ENCODE measurements around the gene PKDREJ. TPM values are rescaled to one million over a fixed set of nuclear protein-coding genes. Genes with fewer than 3 reads are reported as not detected.
A peak's percentile ranks its signal among the peaks of the same experiment; 100 is the strongest.
"Not testable (repeated sequence)": the region's sequence is repeated elsewhere in the genome, so short reads cannot be mapped to it uniquely, and the experiment has no call there.

Gene PKDREJ
- total RNA-seq, 1 experiment from 2014 or later = not detected

DNA sequence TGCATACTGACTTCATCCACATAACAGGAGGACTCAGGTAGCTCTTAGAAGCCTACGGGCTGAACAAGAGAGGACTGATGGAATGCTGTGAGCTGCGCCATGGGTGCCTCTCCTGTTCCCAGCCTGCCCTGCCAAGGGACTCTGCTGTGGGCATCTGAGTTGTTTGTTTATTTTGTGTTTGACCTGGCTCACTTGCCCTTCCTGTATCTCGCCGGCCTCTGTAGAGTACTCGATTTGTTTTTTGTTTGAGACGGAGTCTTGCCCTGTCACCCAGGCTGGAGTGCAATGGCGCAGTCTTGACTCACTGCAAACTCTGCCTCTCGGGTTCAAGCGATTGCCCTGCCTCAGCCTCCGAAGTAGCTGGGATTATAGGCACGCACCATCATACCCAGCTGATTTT, 6.4 kb upstream of the PKDREJ start:
- no peak for DNase-seq (ENCODE audit: low read depth)

DNA sequence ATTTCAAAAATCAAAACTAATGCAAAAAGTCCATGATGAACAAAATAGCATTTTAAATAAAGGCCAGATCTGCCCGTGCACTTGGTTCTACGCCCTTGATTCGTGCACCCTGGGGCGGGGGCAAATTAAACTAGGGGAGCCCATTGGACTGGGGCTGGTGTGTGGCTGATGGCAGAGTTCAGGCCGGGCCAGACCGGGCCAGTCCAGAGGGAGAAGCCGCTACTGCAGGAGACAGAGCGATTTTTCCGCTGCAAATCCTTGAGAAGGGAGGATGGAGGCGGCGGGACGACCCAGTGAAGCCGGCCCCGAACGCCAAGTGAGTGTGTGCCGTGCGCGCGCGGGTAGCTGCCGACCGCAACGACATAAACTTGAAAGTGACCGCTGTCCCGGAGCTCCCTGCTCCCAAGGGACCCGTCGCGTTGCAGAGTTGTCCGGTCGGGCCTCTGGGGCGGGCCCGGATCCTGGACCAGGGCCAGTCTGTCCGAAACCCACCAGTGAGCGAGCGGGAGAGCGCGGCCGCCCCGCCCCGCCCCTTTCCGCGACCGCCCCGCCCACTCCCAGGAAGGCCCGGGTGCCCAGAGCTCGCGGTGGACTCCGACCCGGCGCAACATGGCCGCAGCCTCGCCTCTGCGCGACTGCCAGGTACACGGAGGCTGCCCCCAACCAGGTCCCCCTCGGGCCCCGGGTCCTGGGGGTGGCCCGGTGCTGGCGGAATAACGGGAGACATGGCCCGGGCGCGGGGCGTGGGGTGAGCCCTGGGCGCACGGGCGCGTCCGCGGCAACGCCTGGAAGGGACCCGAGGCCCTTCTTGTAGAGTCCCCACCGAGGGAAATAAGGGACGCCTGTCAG, 4.5 kb upstream of the PKDREJ start, which contains the start of gene TTC38:
TSS of gene TTC38 (plus strand) at position 578 of the 849 bp plus-strand sequence. CDS start at position 610, 32 bp downstream.
- DNase-seq (ENCODE audit: low read depth) = peak; percentile 85

DNA sequence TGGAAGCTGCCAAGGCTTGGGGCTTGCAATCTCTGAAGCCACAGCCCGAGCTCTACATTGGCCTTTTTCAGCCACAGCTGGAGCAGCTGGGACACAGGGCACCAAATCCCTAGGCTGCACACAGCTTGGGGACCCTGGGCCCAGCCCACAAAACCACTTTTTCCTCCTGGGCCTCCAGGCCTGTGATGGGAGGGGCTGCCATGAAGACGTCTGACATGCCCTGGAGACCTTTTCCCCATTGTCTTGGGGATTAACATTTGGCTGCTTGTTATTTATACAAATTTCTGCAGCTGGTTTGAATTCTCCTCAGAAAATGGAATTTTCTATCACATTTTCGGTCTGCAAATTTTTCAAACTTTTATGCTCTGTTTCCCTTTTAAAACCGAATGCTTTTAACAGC, 2.5 kb upstream of the PKDREJ start:
- DNase-seq (ENCODE audit: low read depth) = not testable (repeated sequence)

DNA sequence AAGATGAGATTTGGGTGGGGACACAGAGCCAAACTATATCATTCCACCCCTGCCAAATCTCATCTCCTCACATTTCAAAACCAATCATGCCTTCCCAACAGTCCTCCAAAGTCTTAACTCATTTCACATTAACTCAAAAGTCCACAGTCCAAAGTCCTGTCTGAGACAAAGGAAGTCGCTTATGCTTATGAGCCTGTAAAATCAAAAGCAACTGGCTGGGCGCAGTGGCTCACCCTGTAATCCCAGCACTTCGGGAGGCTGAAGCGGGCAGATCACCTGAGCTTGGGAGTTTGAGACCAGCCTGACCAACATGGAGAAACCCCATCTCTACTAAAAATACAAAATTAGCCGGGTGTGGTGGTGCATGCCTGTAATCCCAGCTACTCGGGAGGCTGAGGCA, 1.4 kb upstream of the PKDREJ start:
- DNase-seq (ENCODE audit: low read depth) = not testable (repeated sequence)

DNA sequence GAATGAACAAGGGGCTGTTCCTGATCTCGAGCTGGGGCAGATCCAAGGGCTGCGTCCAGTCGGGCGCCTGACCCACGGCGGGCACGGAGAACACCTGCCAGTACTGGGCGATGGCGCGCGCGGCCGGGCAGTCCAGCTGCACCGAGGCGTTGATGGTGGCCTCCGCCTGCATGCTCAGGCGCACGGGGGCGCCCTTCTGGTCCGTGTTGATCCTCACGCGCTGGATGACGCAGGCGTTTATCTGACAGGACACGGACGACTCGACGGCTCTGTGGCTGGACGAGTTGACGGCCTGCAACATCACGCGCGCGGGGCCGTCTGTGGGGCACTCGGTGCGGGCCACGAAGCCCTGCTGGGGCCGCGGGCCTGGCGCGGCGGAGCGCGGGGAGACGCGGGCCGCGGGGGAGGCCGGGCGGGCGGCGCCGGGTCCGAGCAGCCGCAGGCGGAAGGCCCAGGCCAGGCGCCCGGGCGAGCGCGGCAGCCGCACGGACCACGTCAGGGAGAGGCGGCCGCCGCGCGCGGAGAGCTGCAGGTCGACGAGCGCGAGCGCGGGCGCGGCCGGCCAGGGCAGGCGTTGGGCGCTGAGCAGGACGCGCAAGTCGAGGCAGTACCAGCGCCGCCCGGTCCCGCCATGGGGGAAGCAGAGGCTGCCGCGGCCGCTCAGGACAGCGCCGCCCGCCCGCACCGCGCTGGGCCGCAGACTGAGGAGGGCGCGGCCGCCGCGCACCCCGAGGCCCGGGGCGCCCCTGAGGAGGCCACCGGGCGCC, 511 bp downstream of the PKDREJ start:
- DNase-seq (ENCODE audit: low read depth) = no peak

DNA sequence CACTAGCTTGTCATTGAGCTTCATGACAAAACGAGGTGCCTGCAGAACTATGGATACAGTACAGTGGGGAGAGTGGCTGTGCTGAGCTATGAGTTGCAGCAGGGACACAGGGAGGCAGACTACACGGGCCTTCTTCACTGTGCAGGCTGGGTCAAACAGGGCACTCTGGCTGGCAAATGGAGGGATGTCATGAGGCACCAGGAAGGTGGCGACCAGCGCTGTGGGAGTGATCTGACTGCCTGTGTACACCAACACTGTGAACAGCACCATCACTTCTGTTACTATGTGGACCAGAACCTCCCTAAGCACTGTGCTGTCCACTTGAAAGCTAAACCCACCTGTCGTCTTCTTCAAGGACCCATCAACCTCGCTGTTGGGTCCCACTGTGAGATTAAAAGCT, 3.1 kb downstream of the PKDREJ start:
- DNase-seq (ENCODE audit: low read depth) = no peak

DNA sequence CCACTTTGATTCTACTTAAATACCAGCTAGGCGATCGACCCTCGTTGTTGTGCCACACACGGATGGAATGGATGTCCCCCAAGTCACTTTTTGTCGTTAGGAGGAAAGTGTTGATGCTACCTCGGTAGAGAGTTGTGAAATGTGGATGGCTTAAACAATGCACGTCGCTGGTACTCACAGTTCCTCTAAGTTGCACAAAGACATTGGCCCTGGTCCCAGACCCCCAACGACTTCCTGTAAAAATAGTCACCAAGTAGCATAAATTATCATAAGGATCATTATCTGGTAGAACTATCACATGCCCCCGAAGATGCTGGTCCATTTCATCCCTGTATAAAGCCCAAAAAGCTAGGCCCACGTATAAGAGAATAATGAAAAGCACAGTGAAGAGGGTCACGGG, 3.8 kb downstream of the PKDREJ start:
- DNase-seq (ENCODE audit: low read depth) = no peak

DNA sequence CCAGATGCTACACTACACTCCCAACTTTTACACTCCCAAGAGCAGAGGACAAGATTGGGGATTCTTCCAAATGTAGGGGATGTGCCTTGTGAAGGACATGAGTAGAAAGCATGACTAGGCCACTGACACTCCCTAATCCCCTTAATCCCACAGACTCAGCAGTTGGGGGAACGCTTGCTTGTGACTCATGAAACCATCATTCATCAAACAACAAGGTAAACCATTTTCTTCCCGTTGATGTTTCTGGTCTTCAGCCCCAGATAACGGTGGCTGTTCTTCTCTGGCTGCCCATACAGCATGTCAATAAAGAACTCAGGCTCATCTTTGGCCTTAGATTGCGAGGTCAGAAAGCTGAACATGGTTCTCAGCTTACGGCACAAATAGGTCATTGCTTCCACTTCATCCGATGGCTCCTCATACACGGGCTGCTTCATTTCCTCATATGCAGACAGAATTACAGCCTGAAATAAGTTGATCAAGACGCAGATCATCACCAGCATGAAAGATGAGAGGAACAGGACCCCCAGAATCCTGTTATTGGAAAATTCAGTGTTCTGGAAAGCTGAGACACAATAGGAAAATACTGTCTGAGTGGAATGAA, 6.7 kb downstream of the PKDREJ start:
- peak; percentile 87 for DNase-seq (ENCODE audit: low read depth)

DNA sequence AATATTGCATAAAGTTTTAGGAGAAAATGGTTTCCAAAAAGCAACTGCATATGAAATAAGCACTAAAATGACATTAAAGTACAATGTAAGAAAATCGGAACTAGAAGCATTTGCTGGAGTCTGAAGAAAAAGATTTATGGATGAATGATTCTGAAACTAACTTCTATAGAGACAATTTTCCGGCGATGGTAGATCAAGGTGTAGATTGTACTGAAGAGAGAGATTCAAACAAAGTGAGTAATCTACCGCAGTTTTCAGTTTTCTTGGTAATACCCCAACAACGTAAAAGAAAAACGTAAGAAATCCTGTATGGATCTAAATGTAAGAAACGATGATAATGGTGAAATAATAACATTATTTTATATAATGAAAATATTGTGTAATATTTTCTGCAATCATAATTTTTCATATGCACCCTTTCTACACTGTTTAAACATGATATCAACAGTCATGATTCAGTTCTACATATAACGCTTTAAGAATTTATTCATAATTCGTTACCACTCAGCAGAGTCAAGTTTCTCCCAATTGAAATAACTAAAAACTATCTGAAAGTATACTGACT, 11.2 kb downstream of the PKDREJ start:
- no peak for DNase-seq (ENCODE audit: low read depth)

DNA sequence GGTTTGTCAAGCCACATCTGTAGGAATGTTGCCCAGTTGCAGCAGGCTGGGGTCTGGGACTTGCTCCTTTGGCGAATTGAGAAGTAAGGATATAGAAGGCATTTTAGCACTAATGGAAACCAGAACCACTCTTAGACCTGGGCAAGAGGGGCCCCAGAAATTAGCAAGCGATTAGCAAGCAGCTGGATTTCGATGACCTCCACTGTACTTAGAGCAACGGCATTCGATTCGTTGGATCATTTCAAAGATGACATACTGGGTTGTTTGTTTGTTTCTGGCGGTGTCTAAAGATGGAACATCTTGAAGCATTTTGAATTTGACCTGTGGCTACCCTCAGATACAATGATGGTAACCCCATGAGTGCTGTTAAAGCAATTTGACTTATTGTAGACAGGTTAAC, 11.9 kb downstream of the PKDREJ start:
- DNase-seq (ENCODE audit: low read depth) = peak; percentile 9

DNA sequence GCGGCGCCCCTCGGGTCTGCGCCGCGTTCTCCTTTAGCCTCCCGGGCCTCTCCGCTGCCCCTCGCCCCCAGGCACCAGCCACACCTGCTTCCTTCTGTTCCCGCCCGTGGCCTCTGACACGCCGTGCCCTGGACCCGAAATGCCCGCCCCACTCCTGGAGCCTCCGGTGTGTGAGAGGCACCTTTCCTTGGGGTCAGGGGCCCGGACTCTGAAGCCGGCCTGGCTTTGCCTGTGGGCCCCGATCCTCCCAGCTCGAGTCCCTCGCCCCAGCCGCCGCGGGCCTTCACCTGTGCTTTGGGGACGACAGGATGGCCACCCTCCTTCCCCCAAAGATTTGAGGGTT, 12.4 kb downstream of the PKDREJ start:
- no peak for DNase-seq (ENCODE audit: low read depth)

DNA sequence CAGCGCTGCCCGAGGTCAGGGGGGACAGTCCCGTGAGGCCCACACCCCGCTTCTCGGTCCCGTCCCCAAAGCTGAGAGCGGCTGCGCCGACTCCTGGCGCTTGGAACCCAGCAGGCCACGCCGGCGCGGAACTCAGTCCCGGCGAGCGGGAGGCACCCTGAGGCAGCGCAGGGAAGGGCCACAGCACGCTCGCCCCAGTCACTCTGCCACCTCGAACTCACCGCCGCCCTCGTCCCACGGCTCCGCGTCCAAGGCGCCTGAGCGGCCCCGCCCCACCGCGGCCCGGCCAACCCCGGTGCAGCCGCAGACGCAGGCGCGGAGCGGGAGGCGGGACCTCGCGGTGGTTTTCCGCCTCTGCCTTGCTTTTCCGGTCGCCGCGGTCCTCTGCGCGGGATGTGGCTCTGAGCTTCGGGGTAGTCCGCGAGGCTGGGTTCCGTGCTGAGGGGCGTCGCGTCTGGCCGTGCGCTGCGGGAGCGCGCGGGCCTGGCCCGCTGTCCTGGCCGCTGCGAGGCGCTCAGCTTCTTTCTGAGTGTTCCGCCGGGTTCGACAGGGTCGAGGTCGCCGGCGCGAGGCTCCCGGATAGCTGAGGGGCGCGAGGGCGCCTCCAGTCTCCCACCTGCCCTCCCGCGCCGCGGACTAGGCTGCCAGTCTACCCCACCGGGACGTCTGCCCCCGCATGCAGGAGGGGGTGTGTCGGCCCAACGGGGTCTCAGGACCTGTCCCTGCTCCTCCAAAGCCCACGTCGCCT, 12.9 kb downstream of the PKDREJ start, which contains the start of gene CDPF1:
TSS of gene CDPF1 (minus strand) at position 259 of the 748 bp plus-strand sequence. CDS start 2,009 bp downstream, outside the sequence.
- DNase-seq (ENCODE audit: low read depth) = peak; percentile 84

DNA sequence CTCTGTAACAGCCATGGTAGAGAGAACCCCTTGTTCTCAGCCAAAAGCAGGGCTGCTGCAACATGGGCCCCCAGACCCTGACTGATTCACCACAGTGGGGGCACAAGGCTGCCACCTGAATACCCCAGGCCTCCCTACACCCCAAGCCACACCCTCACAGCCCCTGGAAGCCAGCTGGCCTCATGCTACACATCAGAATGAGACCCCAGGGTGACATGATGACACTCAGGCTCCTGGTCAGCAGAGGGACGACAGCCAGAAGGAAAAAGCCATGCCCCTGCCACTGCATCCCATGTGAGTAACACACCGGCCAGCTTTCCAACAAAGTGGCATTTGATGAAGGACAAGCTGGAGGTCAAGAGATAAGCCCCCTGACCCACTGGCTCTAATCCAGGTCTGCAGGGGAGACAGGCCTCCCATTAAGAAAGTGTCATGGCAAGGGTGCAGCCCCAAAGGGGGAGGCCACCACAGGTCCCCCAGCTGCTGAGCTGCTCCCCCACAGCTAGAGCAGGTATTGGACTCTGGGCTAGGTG, 15.6 kb downstream of the PKDREJ start:
- DNase-seq (ENCODE audit: low read depth) = no peak

DNA sequence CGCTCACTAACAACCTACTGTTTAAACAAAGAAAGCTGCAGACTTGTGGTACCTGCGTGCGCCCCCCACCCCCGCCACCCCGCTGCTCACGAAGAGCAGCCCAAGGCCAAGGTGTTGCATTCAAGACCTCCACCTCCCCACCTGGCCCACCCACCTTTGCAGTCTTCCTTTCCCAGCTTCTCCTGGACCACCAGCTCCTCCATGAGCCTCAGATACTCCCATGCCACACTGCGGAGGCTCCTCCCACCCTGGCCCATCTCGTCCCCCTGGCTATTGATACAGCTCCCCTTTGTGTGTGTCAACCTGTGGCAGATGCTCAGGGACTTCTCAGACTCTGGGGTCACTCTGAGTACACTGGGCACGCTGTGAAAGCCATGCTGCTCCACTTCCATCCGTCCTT, 17.0 kb downstream of the PKDREJ start:
- no peak for DNase-seq (ENCODE audit: low read depth)

DNA sequence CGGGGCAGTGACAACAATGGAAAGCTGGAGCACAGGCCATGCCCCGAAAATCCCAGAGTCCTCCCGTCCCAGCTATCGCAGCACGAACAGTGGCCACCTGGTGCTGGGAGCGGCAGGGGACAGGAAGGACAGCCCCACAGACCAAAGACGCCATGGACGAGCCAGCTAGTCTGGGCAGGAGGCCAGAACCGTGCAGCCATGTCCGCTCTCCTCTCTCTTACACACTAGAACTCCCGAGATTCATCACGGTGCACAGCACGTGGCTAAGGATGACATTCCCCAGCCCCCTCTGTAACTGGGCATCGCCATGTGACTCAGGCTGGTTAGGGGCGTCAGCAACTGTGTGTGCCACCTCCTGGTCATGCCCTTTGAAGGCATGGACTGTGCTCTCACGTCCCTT, 17.6 kb downstream of the PKDREJ start:
- peak; percentile 4 for DNase-seq (ENCODE audit: low read depth)

DNA sequence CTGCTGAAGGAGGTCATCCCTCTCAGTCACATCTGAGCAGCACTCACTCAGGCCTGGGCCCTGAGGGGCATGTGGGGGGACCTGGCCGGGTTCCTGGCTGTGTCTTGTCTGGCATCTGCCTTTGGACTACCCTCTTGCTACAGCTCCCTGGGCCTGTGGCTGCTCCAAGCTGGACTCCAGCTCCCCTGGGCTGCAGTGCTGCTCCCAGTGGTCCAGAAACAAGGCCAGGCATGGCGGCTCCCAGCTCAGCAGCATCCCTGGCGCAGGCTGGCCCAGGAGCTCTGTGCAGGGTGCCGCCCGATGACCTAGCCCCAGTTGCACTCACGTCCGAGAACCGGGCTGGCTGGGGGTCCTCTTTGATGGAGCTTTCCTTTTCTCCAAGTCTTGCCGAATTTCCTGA, 18.4 kb downstream of the PKDREJ start:
- DNase-seq (ENCODE audit: low read depth) = no peak

DNA sequence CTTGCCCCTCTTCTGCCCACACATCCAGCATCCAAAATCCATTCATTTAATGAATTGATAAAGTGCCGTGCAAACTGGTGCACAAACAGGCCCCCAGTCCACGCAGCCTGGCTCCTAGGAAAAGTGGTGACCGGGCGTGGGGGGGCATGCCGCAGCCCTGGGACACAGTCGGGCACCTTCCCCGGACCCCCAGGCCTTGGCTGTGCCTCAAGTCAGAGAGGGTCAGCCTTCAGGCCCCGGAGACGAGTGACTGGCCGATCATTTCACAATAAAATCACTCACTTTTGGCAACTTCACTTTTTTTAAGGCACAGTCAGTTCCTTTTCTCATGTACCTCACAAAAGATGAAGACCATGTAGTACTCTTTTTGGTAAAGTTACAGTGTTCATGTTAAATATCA, 21.1 kb downstream of the PKDREJ start:
- no peak for DNase-seq (ENCODE audit: low read depth)

DNA sequence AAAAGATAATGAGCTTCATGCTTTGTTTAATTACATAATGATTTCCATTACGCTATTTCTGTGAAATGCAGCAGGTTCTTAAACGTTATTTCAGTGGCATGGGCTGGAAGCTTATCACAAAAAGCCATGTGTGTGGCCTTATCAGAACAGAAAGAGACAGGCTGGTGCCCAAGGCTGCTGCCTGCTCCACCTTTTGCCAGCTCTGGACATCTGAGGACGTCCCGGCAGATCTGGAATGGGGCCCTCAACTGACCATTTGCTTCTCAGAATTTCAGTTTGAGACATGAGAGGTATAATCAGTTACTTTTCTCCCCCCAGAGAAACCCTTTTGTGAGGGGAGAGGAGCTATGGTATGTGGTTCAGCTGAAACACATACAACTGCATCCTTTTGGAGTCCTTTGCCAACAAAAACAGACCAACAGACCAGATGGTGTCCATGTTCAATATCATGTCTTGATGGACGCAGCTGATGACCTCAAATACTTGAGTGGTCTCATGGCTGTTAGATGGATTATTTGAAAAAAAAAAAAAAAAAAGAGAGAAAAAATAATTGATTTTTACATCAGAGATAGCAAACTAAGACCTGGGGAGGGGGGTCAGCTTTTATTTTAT, 21.6 kb downstream of the PKDREJ start:
- no peak for DNase-seq (ENCODE audit: low read depth)

DNA sequence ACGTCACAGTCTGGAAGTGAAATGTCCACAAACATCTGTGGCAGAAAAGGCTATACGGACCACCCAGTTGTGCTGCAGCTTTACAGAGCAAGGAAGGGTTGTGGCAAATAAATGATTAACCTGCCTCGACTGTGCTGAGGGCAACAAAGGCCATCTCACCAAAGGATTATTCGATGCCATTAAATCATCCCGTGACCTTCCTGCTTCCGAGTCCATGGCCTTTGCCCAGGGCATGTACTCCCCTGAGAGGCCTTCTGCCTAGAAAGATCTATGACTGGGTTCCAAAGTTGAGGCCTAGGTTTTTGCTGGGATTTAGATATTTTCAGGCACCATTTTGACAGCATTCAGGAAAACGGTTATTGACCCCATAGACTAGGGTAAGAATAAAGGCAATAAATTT, 22.2 kb downstream of the PKDREJ start:
- no peak for DNase-seq (ENCODE audit: low read depth)

DNA sequence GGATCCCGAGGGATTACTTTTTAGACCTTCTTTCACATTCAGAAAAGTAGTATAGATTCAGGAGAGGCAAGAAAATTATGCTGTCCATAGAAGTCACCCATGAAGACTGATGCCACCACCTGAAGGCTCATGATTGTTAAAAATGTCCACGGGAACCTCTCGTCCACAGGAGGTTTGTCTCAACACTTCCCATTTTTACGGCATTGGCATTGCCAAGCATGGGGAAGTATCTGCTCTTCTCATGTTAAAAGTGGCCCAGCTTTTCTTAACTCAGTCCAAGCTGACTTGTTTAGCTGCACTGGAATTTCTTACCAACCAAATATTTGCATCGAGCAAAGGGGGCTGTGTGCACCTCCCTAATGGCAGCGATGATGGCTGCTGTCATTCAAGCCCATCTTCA, 22.6 kb downstream of the PKDREJ start:
- DNase-seq (ENCODE audit: low read depth) = no peak

DNA sequence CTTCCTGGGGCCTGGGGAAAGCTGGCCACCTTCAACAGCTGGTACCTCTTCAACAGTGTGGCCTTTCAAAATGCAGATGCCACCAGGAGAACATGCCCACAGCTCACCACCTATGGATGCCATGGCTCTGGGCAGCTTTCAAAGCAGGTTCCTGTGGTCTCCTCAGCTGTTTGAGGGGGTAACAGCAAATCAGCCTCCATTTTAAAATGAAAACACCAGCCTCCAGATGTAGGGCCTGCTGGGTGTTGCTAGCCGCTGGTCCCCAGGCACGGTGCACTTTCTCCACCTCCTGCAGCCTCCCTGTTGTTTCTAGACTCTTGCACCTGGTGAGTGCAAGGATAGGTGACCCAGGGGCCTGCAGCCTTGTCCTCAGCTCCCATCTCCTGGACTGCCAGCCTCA, 23.1 kb downstream of the PKDREJ start:
- no peak for DNase-seq (ENCODE audit: low read depth)

All from LHCN-M2 (cell line).